GM19438 (cell line): ENCODE measurements around the gene LIPG.

Source experiments
- ATAC-seq: cut with Tn5 transposase; IDR thresholded peaks from one replicate; pipeline ENCODE4 v1.9.1; 2021; ENCODE audit warnings: low read depth; ENCODE audit not compliant: unreplicated experiment

Gene LIPG

GRCh38 chr18:49609256-49610021 is 47.6 kb downstream of the LIPG start:
- no peak for ATAC-seq

DNA sequence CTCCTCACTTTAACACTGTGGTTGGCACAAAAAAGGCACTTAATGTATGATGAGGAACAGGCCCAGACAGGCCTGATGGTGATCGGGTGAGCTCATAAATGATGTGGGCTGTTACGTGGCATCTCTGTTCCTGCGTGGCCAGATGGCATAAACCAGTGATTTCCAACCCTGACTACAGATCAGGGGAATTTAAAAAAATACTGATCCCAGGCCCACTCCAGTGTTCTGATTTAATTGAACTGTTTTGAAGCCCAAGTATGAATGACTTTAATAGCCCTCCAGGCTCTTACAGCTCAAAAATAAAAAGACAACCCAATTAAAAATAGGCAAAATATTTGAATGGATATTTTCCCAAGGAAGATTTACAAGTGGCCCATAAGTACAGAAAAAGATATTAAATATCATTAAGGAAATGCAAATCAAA is 48.2 kb downstream of the LIPG start:
- ATAC-seq = no peak

DNA sequence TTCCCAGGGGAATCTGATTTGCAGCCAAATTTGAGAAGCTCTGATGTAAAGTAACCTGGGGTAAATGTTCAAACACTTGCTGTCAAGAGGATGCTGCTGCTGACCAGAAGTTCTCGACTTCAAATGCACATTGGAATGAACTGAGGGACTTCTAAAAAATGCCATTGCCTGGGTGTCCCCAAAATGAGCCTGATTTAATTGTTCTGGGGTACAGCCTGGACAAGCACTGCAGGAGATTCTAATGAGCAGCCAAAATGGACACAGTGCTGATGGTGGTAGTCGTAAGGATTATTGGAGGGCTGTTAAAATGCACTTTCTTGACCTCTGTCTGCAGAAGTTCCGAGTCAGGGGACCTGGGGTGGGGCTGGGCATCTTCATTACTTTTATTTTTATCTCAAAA is 49.5 kb downstream of the LIPG start:
- ATAC-seq = no peak

GRCh38 chr18:49612515-49613033 is 50.7 kb downstream of the LIPG start:
- ATAC-seq = peak; percentile 96

DNA sequence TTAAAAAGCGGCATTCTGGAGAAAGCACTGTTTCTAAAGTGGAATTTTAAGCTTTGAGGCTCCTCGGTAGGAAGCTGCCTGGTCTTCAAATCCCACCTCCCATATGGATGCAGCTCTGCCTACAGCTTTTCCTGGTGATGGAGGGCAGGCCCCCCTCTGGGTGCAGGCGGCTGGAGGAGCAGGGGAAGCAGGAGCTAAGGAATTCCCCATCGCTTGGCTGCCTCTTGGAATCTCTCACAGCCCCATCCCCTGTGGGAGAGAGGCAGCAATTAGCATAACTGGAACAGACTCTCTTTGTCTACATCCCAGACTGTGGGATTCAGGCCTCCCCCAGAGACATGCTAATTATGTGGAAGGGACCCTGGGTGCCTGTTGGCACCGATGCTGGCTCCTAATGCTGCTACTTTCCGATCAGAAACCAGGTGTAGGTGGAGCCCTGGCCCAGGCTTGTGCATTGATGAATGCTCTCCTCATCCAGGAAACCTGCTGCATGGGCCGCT is 51.3 kb downstream of the LIPG start:
- ATAC-seq = no peak

DNA sequence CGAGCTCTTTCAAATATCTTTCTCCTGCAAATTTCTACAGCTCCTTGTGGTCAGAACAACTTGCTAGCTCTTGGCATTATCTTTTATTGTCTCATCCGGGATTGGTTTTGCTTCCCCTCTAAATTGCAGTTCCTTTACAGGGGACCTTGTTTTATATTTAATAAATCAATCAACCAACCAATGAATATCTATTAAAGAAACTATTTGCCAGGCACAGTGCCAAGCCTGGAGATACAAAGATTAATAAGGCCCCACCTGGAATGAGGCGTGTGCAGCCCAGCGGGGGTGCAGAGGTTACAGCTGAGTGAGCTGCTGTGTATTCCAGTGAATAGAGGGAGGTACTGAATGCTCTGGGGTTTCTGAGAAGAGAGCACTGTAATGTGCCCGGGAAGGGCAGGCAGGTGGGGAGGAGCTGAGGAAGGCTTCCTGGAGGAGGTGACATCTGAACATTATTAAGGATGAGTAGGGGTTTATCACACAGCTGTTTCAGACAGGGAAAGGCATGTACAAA is 51.8 kb downstream of the LIPG start:
- ATAC-seq = no peak

- ATAC-seq = no peak
Measured at GRCh38 chr18:49616618-49617328, 54.9 kb downstream of the LIPG start.

DNA sequence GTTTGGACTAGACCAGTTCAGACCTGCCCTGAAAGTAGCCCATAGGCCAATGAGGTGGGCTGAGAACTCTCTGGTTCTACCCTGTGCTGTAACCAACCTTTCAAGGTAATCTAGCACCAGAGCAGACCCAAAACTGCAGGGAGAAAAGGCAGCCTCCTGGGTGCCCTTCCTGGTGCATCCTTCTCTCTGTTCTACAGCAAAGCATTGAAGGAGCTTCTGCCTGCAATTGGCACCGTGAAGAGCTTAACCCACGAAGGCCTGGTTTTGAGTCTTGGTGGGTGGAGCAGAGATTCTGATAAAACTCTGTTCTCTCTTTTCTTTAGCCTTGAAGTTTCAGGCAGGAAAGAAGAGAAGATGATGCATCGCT is 55.5 kb downstream of the LIPG start:
- ATAC-seq = no peak

- no peak for ATAC-seq
Measured at GRCh38 chr18:49617865-49618264, 56.0 kb downstream of the LIPG start.

GRCh38 chr18:49618742-49619681 is 57.2 kb downstream of the LIPG start:
- ATAC-seq = no peak

DNA sequence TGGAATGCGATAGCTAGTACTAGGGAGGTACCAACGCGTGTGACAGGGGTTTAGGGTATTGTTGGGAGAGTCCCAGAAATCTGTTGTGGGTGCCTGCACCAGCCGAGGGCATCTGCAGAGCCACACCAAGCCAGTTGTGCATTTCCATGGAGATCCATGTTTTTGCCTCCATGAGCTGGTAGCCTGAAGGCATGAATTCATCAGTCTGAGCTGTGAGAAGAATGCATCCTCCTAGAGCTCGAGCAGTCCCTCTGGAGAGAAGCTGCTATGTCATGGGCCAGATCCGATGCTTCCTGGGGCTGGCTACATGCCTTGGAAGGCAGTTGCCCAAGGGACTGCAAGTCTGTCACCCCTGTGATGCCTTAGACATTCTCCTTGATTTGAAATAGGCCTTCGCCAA is 57.9 kb downstream of the LIPG start:
- ATAC-seq = no peak

GRCh38 chr18:49621301-49621700 is 59.4 kb downstream of the LIPG start:
- no peak for ATAC-seq

DNA sequence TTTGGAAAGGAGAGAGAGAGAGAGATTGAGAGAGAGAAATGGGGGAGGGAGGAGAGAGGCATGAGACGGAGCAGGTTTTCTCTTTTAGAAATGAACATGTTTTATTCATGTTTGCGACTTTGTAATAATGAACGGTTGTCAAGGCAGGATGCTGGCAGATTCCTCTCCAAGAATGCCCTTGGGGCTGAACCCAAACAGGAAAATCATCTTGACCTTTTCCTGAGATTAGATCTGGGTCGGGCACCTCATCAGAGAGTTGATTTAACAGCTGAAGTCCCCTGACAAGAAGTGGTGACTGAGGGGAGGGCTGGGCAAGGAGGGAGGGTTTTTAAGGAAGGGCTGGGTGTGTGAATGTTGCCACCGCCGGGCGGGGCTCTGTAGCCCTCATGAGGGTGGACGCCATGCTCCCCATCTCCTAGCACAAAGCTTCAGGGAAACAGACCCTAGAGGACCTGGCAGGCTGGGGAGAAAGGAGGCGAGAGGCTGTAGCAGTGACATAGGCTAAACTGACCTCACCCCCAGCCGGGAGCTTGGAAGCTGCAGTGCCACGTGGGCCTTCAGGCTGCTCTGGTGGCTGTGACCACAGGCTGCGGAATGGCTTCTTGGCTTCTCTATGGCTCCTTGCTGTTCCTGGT is 60.0 kb downstream of the LIPG start:
- ATAC-seq = no peak

DNA sequence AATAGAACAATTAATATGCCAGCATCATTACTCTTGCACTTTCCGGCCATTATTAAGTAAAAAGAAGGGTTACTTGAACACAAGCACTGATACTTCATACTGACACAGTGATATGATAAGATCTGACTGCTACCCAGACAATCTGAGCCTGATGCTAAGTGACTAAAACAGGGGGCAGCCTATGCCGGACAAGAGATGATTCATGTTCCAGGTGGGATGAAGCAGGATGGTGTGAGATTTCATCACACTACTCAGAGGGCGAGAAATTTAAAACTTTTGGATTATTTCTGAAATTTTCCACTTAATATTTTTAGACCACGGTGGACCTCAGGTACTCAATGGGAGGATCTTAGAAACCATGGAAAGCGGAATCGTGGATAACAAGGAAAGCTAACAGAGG is 61.7 kb downstream of the LIPG start:
- no peak for ATAC-seq

DNA sequence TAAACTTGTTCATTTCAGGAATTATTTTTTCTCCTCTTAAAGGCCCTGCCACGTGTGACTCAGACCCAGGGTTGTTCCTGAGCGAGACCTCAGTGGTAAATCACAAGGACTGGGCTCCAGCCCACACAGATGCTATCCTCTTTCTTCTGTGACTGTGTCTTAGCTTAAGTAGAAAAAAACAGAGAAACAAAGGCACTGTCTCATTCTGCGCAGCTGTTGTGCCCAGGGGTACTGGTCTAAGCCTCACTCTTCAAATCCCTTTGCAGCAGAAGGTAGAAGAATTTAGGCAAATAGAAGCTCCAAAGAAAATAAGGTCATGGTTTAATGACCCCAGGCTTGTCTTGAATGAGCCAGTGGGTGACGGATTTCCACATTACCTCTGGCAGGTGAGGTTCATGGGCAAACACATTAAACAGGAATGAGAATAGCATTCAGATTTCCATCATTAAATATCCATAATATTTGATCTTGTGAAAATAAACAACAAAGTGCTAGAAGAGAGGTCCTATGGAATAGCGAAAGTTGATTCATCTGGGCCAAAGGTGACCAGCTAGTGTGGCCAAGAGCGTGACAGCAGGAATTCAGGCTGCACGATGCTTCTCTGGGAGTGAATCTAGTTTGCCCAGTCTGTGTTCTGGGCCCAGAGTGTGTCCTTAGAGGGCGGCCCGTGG is 63.3 kb downstream of the LIPG start:
- ATAC-seq = no peak

DNA sequence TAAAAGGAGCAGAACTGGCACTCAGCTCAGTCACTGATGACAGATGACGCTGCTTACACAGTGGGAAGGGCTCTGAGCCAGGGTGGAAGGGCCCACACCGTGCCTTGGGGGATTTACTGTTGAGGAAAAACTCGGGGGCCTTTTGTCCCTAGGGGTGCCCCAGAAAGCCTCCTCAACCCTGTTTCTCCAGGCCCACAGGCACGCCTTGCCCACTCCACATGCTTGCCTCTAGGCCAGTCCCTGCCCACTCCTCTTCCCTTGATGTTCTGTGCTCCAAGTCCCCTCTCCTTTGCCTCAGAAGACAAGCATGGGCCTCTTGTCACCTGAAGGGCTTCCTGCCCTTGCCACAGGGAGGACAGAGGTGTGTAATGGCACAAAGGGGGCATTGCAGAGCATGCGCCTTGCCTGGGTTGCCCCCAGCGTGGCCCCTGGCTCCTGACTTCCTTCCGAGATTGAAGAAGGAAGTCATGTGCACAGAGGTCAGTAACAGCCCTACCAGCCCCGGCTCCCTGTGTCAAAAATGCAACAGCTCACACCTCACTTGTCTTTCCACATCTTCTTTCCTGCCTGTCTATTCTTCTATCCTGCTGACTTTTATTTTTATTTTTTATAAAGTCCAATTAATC is 65.1 kb downstream of the LIPG start:
- no peak for ATAC-seq

- no peak for ATAC-seq
Measured at GRCh38 chr18:49628119-49628518, 66.3 kb downstream of the LIPG start.

DNA sequence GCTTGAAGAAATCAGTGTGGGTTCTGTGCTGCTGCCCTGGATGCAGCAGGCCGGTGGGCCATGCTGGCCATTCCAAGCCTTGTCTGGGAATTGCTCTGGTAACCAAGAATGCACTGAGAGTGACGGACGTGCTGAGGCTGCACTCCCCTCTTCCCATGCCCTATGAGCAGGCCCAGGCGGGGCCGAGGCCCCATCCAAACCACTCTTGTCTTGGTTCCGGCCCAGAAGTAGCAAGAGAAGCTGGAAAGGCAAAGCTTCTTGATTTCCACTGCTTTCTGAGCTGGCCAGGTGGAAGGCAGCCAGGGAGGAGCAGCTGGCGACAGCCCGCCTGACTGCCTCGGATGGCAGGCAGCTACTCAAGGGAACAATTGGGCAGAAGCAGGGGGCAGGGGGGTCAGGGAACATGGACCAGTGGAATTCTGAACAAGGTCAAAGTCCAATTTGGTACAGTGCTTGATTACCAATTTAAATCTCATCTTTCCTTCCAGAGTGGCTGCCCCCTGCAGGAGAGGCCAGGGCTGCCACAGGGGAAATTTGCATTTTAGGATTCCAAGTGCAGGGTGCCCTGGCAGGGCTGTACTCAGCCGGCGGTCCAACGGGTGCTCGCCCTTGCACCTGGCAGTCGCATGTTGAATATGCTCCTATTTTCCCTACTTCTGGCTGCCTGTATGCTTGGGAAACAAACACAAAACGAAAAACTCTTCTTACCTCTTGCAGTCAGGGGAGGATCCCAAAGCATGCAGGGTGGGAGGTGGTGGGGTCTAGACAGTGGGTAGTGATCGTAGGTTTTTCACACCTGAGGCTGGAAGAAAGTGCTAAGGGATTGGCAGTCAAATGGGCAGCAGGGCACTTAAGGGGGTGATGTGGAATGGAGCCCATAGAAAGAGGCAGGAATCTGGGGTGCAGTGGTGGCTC is 67.3 kb downstream of the LIPG start:
- ATAC-seq = no peak
